Ovary (tissue), 3 donors: ENCODE measurements around the gene PALB2.

Experiments
- CTCF ChIP-seq, 3 donors: fragments of 450-650 bp in 2 of 3; fragments of 200-600 bp in 1 of 3; IDR thresholded peaks; one replicate each; pipeline versions ENCODE4 v1.5.1 to v1.8.0; 2016 to 2022; ENCODE audit warnings: antibody characterized with exemption in 3 of 3, mild to moderate bottlenecking in 1 of 3
- EP300 ChIP-seq: sonication (generic); formaldehyde crosslinking; IDR thresholded peaks from one replicate; pipeline ENCODE4 v1.6.1; 2017; ENCODE audit warnings: antibody characterized with exemption
- donor health status: DM: no; HTN: no; CAD: no.

- TF ChIP-seq CTCF (IDR thresholded peaks at IDR 0.05) (no peak), EP300 (no peak)
Observed at GRCh38 chr16:23575834-23576233, 65.3 kb downstream of the PALB2 start.
